DOHH2 (cell line): ENCODE results near the gene ADGRB3.

Experiments used
- EZH2phosphoT487 ChIP-seq: fragments of 200-600 bp; sonication (generic); IDR thresholded peaks from 2 replicates; pipeline ENCODE4 v1.6.1; 2017; ENCODE audit warnings: borderline replicate concordance, mild to moderate bottlenecking, antibody characterized with exemption, low read length, moderate library complexity, mixed read lengths
- TF ChIP-seq, protein P1 (sequence below): fragments of 200-600 bp; sonication (generic); IDR thresholded peaks from one replicate; pipeline ENCODE4 v1.5.1; 2014; ENCODE audit warnings: antibody characterized with exemption, mild to moderate bottlenecking, low read depth, low read length; ENCODE audit not compliant: poor library complexity, severe bottlenecking

- TF ChIP-seq, protein P1, sequence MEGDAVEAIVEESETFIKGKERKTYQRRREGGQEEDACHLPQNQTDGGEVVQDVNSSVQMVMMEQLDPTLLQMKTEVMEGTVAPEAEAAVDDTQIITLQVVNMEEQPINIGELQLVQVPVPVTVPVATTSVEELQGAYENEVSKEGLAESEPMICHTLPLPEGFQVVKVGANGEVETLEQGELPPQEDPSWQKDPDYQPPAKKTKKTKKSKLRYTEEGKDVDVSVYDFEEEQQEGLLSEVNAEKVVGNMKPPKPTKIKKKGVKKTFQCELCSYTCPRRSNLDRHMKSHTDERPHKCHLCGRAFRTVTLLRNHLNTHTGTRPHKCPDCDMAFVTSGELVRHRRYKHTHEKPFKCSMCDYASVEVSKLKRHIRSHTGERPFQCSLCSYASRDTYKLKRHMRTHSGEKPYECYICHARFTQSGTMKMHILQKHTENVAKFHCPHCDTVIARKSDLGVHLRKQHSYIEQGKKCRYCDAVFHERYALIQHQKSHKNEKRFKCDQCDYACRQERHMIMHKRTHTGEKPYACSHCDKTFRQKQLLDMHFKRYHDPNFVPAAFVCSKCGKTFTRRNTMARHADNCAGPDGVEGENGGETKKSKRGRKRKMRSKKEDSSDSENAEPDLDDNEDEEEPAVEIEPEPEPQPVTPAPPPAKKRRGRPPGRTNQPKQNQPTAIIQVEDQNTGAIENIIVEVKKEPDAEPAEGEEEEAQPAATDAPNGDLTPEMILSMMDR, result no peak
- no peak for TF ChIP-seq EZH2phosphoT487
Observed at GRCh38 chr6:69422020-69422419, 786.9 kb downstream of the ADGRB3 start.
